GM23338 (cell line): Measurements from ENCODE around the gene KCNT1. TPM values are rescaled to one million over a fixed set of nuclear protein-coding genes. Genes with fewer than 3 reads are reported as not detected.

Experiments
- ATAC-seq: fragments of 200-7000 bp; cut with Tn5 transposase; 3 replicates; pipeline ENCODE4 v1.9.1; 2020
- DNase-seq: peaks from one replicate; pipeline ENCODE4 v3.0.0-alpha.2; 2015; ENCODE audit warnings: low spot score
- H2AFZ ChIP-seq: fragments of 200-600 bp; sonication (generic); 2 replicates; pipeline ENCODE4 v1.8.0; 2016; ENCODE audit warnings: antibody characterized with exemption, mild to moderate bottlenecking, moderate library complexity
- H3F3A ChIP-seq: fragments of 200-600 bp; sonication (generic); replicated peaks from 2 replicates; pipeline ENCODE4 v1.8.0; 2017; ENCODE audit warnings: antibody characterized with exemption, mixed run types, low read depth
- H3K27ac ChIP-seq: fragments of 200-600 bp; sonication (generic); 2 replicates; pipeline ENCODE4 v1.6.1; 2016; ENCODE audit warnings: low read depth
- H3K27me3 ChIP-seq: fragments of 200-600 bp; sonication (generic); 2 replicates; pipeline ENCODE4 v1.8.0; 2016; ENCODE audit warnings: mild to moderate bottlenecking, mixed run types, moderate library complexity; ENCODE audit not compliant: insufficient read depth
- H3K36me3 ChIP-seq: fragments of 200-600 bp; sonication (generic); 2 replicates; pipeline ENCODE4 v1.8.0; 2016; ENCODE audit warnings: mild to moderate bottlenecking; ENCODE audit not compliant: insufficient read depth
- H3K4me1 ChIP-seq: fragments of 200-600 bp; sonication (generic); 2 replicates; pipeline ENCODE4 v1.8.0; 2016; ENCODE audit warnings: mild to moderate bottlenecking, moderate library complexity; ENCODE audit not compliant: insufficient read depth
- H3K4me2 ChIP-seq: fragments of 200-600 bp; sonication (generic); 2 replicates; pipeline ENCODE4 v1.7.1; 2017; ENCODE audit warnings: mixed run types
- H3K4me3 ChIP-seq: fragments of 200-600 bp; sonication (generic); 2 replicates; pipeline ENCODE4 v1.6.1; 2016; ENCODE audit warnings: mixed run types
- H3K79me2 ChIP-seq: fragments of 200-600 bp; sonication (generic); replicated peaks from 2 replicates; pipeline ENCODE4 v1.8.0; 2017; ENCODE audit warnings: mild to moderate bottlenecking; ENCODE audit not compliant: insufficient read depth
- H3K9me2 ChIP-seq: fragments of 200-600 bp; sonication (generic); 2 replicates; pipeline ENCODE4 v1.8.0; 2017; ENCODE audit not compliant: insufficient read depth
- H4K20me1 ChIP-seq: fragments of 200-600 bp; sonication (generic); replicated peaks from 2 replicates; pipeline ENCODE4 v1.8.0; 2017; ENCODE audit warnings: mild to moderate bottlenecking; ENCODE audit not compliant: insufficient read depth
- H3K27ac Mint-ChIP-seq: 2 replicates; pipeline ENCODE4 v1.8.0; 2020; ENCODE audit warnings: inconsistent platforms, mild to moderate bottlenecking, moderate library complexity, mixed read lengths
- H3K27me3 Mint-ChIP-seq: 3 replicates; pipeline ENCODE4 v1.8.0; 2022; ENCODE audit warnings: low read depth, mild to moderate bottlenecking, moderate library complexity, mixed read lengths, inconsistent platforms; ENCODE audit not compliant: insufficient read depth, poor library complexity
- H3K36me3 Mint-ChIP-seq: 3 replicates; pipeline ENCODE4 v1.8.0; 2021; ENCODE audit warnings: low read depth, mild to moderate bottlenecking, inconsistent platforms, moderate library complexity, mixed read lengths
- H3K4me1 Mint-ChIP-seq: 3 replicates; pipeline ENCODE4 v1.8.0; 2020; ENCODE audit warnings: mild to moderate bottlenecking, inconsistent platforms, mixed read lengths
- H3K4me3 Mint-ChIP-seq: 3 replicates; pipeline ENCODE4 v1.8.0; 2021; ENCODE audit warnings: moderate library complexity, mild to moderate bottlenecking, inconsistent platforms, mixed read lengths
- H3K9me3 Mint-ChIP-seq: 3 replicates; pipeline ENCODE4 v1.8.0; 2020; ENCODE audit warnings: moderate library complexity, mild to moderate bottlenecking, inconsistent platforms, mixed read lengths
- CREB1 ChIP-seq: fragments of 250-450 bp; sonication (Bioruptor Pico); IDR thresholded peaks from 2 replicates; pipeline ENCODE4 v1.5.0; 2020; ENCODE audit warnings: low read depth, mild to moderate bottlenecking, moderate library complexity
- CTCF ChIP-seq, 2 experiments: fragments of 200-600 bp in 1 of 2; sonication (generic) in 1 of 2; conservative IDR thresholded peaks; 2 replicates each; pipeline versions ENCODE4 v1.5.1 to v1.6.1; 2016 to 2017; ENCODE audit warnings: antibody characterized with exemption in 2 of 2, low read depth in 2 of 2, mild to moderate bottlenecking in 2 of 2, moderate library complexity in 1 of 2
- EZH2 ChIP-seq: fragments of 200-600 bp; sonication (generic); IDR thresholded peaks from one replicate; pipeline ENCODE4 v1.8.0; 2017; ENCODE audit warnings: antibody characterized with exemption, mild to moderate bottlenecking, low read depth; ENCODE audit not compliant: unreplicated experiment
- EZH2phosphoT487 ChIP-seq: fragments of 200-600 bp; sonication (generic); IDR thresholded peaks from one replicate; pipeline ENCODE4 v1.8.1; 2018; ENCODE audit warnings: antibody characterized with exemption; ENCODE audit not compliant: unreplicated experiment
- JUNB ChIP-seq: IDR thresholded peaks from one replicate; pipeline ENCODE4 v1.6.1; 2016; ENCODE audit warnings: antibody characterized with exemption; ENCODE audit not compliant: unreplicated experiment
- NANOG ChIP-seq: IDR thresholded peaks from 2 replicates; pipeline ENCODE4 v1.6.1; 2016; ENCODE audit warnings: antibody characterized with exemption, borderline replicate concordance
- POLR2AphosphoS5 ChIP-seq: IDR thresholded peaks from 2 replicates; pipeline ENCODE4 v1.6.1; 2016; ENCODE audit warnings: antibody characterized with exemption, low read depth
- STAT1 ChIP-seq: IDR thresholded peaks from one replicate; pipeline ENCODE4 v1.6.1; 2016; ENCODE audit warnings: antibody characterized with exemption; ENCODE audit not compliant: unreplicated experiment
- ZNF114 ChIP-seq: fragments of 250-450 bp; sonication (Bioruptor Pico); IDR thresholded peaks from 2 replicates; pipeline ENCODE4 v1.5.0; 2020; ENCODE audit warnings: mild to moderate bottlenecking, moderate library complexity
- ZNF331 ChIP-seq: fragments of 250-450 bp; sonication (Bioruptor Pico); IDR thresholded peaks from 2 replicates; pipeline ENCODE4 v1.5.0; 2020; ENCODE audit warnings: low read depth, mild to moderate bottlenecking, moderate library complexity
- polyA plus RNA-seq: library from polyadenylated mRNA; unstranded; fragments of >200 nt; fragmentation: Nextera tagmentation; extraction: Ambion mirVana; gene quantifications from 2 replicates; pipeline ENCODE4 v1.2.1, GENCODE V29; 2016
- total RNA-seq: library from RNA; depleted of rRNA; stranded (reverse); fragments of >200 nt; shearing (Covaris generic); gene quantifications from 2 replicates; pipeline ENCODE4 v1.2.3, GENCODE V29; 2014
- TF ChIP-seq, protein P1 (sequence below): IDR thresholded peaks from one replicate; pipeline ENCODE4 v1.6.1; 2018; ENCODE audit warnings: antibody characterized with exemption; ENCODE audit not compliant: unreplicated experiment
- TF ChIP-seq, protein P2 (sequence below): fragments of 250-450 bp; sonication (Bioruptor Pico); IDR thresholded peaks from 2 replicates; pipeline ENCODE4 v1.5.0; 2020; ENCODE audit warnings: mild to moderate bottlenecking, moderate library complexity
- TF ChIP-seq, protein P3 (sequence below): IDR thresholded peaks from 2 replicates; pipeline ENCODE4 v1.6.1; 2016; ENCODE audit warnings: antibody characterized with exemption

KCNT1 gene
- total and polyA plus RNA-seq, 2 experiments from 2014 or later, result 0.05 to 0.28 TPM

- no peaks in the 10 kb centered on the region for H3K36me3 Mint-ChIP-seq
- H3K27me3 Mint-ChIP-seq, result peaks cover 18% of the 10 kb centered on the region
These were observed 2.5 kb downstream of the KCNT1 start for GRCh38 chr9:135704483-135704882.

More at GRCh38 chr9:135704483-135704882, 2.5 kb downstream of the KCNT1 start:
- Mint-ChIP-seq H3K4me1 (peaks cover 3% of the 10 kb centered on the region; the same call in 2 of the 3 replicates), H3K4me3 (no peak overlapping the region), H3K9me3 (no peaks in the 10 kb centered on the region), H3K27ac (no peak overlapping the region)
- H3K36me3 ChIP-seq, result no peaks in the 10 kb centered on the region
- H2AFZ ChIP-seq, result no peak overlapping the region
- H3K27ac ChIP-seq, result no peak overlapping the region
- H4K20me1 ChIP-seq, result no peaks in the 10 kb centered on the region
- no peaks in the 10 kb centered on the region for H3F3A ChIP-seq
- H3K4me2 ChIP-seq, result no peak overlapping the region
- no peak overlapping the region for H3K4me3 ChIP-seq
- H3K9me2 ChIP-seq, result no peaks in the 10 kb centered on the region
- TF ChIP-seq ZNF114, result no peak
- TF ChIP-seq, protein P1, sequence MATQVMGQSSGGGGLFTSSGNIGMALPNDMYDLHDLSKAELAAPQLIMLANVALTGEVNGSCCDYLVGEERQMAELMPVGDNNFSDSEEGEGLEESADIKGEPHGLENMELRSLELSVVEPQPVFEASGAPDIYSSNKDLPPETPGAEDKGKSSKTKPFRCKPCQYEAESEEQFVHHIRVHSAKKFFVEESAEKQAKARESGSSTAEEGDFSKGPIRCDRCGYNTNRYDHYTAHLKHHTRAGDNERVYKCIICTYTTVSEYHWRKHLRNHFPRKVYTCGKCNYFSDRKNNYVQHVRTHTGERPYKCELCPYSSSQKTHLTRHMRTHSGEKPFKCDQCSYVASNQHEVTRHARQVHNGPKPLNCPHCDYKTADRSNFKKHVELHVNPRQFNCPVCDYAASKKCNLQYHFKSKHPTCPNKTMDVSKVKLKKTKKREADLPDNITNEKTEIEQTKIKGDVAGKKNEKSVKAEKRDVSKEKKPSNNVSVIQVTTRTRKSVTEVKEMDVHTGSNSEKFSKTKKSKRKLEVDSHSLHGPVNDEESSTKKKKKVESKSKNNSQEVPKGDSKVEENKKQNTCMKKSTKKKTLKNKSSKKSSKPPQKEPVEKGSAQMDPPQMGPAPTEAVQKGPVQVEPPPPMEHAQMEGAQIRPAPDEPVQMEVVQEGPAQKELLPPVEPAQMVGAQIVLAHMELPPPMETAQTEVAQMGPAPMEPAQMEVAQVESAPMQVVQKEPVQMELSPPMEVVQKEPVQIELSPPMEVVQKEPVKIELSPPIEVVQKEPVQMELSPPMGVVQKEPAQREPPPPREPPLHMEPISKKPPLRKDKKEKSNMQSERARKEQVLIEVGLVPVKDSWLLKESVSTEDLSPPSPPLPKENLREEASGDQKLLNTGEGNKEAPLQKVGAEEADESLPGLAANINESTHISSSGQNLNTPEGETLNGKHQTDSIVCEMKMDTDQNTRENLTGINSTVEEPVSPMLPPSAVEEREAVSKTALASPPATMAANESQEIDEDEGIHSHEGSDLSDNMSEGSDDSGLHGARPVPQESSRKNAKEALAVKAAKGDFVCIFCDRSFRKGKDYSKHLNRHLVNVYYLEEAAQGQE, result no peak
- TF ChIP-seq, protein P2, sequence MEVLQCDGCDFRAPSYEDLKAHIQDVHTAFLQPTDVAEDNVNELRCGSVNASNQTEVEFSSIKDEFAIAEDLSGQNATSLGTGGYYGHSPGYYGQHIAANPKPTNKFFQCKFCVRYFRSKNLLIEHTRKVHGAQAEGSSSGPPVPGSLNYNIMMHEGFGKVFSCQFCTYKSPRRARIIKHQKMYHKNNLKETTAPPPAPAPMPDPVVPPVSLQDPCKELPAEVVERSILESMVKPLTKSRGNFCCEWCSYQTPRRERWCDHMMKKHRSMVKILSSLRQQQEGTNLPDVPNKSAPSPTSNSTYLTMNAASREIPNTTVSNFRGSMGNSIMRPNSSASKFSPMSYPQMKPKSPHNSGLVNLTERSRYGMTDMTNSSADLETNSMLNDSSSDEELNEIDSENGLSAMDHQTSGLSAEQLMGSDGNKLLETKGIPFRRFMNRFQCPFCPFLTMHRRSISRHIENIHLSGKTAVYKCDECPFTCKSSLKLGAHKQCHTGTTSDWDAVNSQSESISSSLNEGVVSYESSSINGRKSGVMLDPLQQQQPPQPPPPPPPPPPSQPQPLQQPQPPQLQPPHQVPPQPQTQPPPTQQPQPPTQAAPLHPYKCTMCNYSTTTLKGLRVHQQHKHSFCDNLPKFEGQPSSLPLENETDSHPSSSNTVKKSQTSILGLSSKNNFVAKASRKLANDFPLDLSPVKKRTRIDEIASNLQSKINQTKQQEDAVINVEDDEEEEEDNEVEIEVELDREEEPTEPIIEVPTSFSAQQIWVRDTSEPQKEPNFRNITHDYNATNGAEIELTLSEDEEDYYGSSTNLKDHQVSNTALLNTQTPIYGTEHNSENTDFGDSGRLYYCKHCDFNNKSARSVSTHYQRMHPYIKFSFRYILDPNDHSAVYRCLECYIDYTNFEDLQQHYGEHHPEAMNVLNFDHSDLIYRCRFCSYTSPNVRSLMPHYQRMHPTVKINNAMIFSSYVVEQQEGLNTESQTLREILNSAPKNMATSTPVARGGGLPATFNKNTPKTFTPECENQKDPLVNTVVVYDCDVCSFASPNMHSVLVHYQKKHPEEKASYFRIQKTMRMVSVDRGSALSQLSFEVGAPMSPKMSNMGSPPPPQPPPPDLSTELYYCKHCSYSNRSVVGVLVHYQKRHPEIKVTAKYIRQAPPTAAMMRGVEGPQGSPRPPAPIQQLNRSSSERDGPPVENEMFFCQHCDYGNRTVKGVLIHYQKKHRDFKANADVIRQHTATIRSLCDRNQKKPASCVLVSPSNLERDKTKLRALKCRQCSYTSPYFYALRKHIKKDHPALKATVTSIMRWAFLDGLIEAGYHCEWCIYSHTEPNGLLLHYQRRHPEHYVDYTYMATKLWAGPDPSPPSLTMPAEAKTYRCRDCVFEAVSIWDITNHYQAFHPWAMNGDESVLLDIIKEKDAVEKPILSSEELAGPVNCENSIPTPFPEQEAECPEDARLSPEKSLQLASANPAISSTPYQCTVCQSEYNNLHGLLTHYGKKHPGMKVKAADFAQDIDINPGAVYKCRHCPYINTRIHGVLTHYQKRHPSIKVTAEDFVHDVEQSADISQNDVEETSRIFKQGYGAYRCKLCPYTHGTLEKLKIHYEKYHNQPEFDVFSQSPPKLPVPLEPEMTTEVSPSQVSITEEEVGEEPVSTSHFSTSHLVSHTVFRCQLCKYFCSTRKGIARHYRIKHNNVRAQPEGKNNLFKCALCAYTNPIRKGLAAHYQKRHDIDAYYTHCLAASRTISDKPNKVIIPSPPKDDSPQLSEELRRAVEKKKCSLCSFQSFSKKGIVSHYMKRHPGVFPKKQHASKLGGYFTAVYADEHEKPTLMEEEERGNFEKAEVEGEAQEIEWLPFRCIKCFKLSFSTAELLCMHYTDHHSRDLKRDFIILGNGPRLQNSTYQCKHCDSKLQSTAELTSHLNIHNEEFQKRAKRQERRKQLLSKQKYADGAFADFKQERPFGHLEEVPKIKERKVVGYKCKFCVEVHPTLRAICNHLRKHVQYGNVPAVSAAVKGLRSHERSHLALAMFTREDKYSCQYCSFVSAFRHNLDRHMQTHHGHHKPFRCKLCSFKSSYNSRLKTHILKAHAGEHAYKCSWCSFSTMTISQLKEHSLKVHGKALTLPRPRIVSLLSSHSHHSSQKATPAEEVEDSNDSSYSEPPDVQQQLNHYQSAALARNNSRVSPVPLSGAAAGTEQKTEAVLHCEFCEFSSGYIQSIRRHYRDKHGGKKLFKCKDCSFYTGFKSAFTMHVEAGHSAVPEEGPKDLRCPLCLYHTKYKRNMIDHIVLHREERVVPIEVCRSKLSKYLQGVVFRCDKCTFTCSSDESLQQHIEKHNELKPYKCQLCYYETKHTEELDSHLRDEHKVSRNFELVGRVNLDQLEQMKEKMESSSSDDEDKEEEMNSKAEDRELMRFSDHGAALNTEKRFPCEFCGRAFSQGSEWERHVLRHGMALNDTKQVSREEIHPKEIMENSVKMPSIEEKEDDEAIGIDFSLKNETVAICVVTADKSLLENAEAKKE (CRISPR knock-in tag), result no peak
- no peak for TF ChIP-seq POLR2AphosphoS5
- TF ChIP-seq, protein P3, sequence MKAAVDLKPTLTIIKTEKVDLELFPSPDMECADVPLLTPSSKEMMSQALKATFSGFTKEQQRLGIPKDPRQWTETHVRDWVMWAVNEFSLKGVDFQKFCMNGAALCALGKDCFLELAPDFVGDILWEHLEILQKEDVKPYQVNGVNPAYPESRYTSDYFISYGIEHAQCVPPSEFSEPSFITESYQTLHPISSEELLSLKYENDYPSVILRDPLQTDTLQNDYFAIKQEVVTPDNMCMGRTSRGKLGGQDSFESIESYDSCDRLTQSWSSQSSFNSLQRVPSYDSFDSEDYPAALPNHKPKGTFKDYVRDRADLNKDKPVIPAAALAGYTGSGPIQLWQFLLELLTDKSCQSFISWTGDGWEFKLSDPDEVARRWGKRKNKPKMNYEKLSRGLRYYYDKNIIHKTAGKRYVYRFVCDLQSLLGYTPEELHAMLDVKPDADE, result no peak
- TF ChIP-seq JUNB, result no peak
- TF ChIP-seq EZH2phosphoT487, result no peak
- TF ChIP-seq NANOG, result no peak
- no peak for TF ChIP-seq STAT1
- no peak for TF ChIP-seq CREB1
- TF ChIP-seq EZH2, result no peak
- TF ChIP-seq ZNF331, result no peak
- no peak for TF ChIP-seq CTCF (conservative IDR thresholded peaks at IDR 0.05; ENCODE audit: low read depth in 2 of 2)
- ATAC-seq (no peak), DNase-seq (no peak)
- H3K4me1 ChIP-seq, result no peaks in the 10 kb centered on the region
- H3K79me2 ChIP-seq, result no peaks in the 10 kb centered on the region
- H3K27me3 ChIP-seq, result 0 out of 2 replicates have a peak, but pooled peaks cover 3% of the 10 kb centered on the region
